ENCODE measurements around the gene PER1. TPM values are rescaled to one million over a fixed set of nuclear protein-coding genes. Genes with fewer than 3 reads are reported as not detected.

The PER1 gene
- total and polyA plus RNA-seq, 2 of the 8 experiments (the other 6 are each of a cell fraction or from before 2014, with no cell fraction given) = 9.6 to 38.0 TPM

GRCh38 chr17:8164815-8165131 lies 12.6 kb upstream of the PER1 start:
- Histone ChIP-seq H3K79me1 (ENCODE audit: low read depth, low read length) (peaks cover 8% of the 10 kb centered on the region), H3K9me3 (ENCODE audit: insufficient read depth in 2 of 2, low read depth in 1 of 2, low read length in 1 of 2) (no peaks in the 10 kb centered on the region), H3K4ac (replicated peaks; ENCODE audit: insufficient read length, low read depth, low read length) (peak overlapping the region; percentile 47), H2AK5ac (ENCODE audit: low read depth, low read length) (no peak overlapping the region), H3K4me3 (ENCODE audit: extremely low read depth in 1 of 4, insufficient read depth in 2 of 4, low read depth in 3 of 4, low read length in 4 of 4) (peak overlapping the region in 1 of 4 experiments; percentile 97; a peak in 1 of 8 replicates), H2BK12ac (ENCODE audit: low read depth, low read length) (0 out of 2 replicates have a peak overlapping the region, but pooled peaks have one; percentile 6), H3K9ac (replicated peaks in 1 of 4; ENCODE audit: extremely low read depth in 1 of 4, low read depth in 3 of 4, low read length in 3 of 4) (no peak overlapping the region), H3K36me3 (ENCODE audit: control insufficient read depth in 2 of 4, insufficient read depth in 4 of 4, low read length in 3 of 4) (peaks cover 0 to 9% (median 4%) of the 10 kb centered on the region in 4 experiments; a peak in 6 of 8 replicates), H3K23me2 (ENCODE audit: low read depth, low read length) (peaks cover 16% of the 10 kb centered on the region), H4K91ac (replicated peaks; ENCODE audit: insufficient read length, low read length) (peak overlapping the region; percentile 5), H4K8ac (ENCODE audit: extremely low read depth, insufficient read depth, low read length) (no peak overlapping the region), H2BK20ac (ENCODE audit: low read length) (no peak overlapping the region), H4K5ac (ENCODE audit: insufficient read length, low read depth, low read length) (peak overlapping the region; percentile 6), H3K27ac (ENCODE audit: low read depth, low read length) (no peak overlapping the region), H2BK5ac (ENCODE audit: low read depth, low read length) (peak overlapping the region; percentile 100; the same call in 1 of the 2 replicates), H2AFZ (ENCODE audit: low read length) (no peak overlapping the region), H4K20me1 (replicated peaks in 1 of 2; ENCODE audit: control insufficient read depth in 1 of 2, insufficient read depth in 2 of 2, low read length in 2 of 2) (peaks cover 8 to 9% of the 10 kb centered on the region in 2 experiments), H3K14ac (ENCODE audit: insufficient read length) (no peak overlapping the region), H3K23ac (ENCODE audit: insufficient read length) (no peak overlapping the region), H3K4me1 (replicated peaks in 1 of 4; ENCODE audit: control insufficient read depth in 3 of 4, insufficient read depth in 4 of 4, low read length in 3 of 4) (peaks cover 4 to 25% (median 21%) of the 10 kb centered on the region in 4 experiments), H3K4me2 (ENCODE audit: insufficient read depth in 1 of 2, low read depth in 2 of 2, low read length in 2 of 2) (peak overlapping the region; percentile 85 to 95; a peak in 2 of 4 replicates), H3K56ac (replicated peaks; ENCODE audit: insufficient read length, low read depth, low read length) (no peak overlapping the region), H3K79me2 (ENCODE audit: control insufficient read depth in 1 of 2, insufficient read depth in 2 of 2, low read length in 2 of 2) (peaks cover 0 to 15% of the 10 kb centered on the region in 2 experiments; a peak in 2 of 4 replicates), H2BK15ac (ENCODE audit: low read length) (no peak overlapping the region), H2BK120ac (replicated peaks; ENCODE audit: low read depth, low read length) (no peak overlapping the region), H3K27me3 (replicated peaks in 1 of 4; ENCODE audit: control insufficient read depth in 3 of 4, extremely low read depth in 1 of 4, insufficient read depth in 3 of 4, low read length in 3 of 4) (no peaks in the 10 kb centered on the region), H3K18ac (ENCODE audit: extremely low read depth, low read length) (peak overlapping the region; percentile 10)
- FAIRE-seq (no peak), DNase-seq (ENCODE audit: low read depth in 1 of 2, low spot score in 2 of 2) (no peak)
- CTCF ChIA-PET (ENCODE audit: partially characterized antibody) = interaction anchor here (1.2 to 1.4 kb wide), 2 partner anchors 27 to 82 kb away, joined by 3 to 4 read pairs; no protein-coding TSS in a partner anchor
- POLR2A ChIA-PET (ENCODE audit: partially characterized antibody) = interaction anchor here (0.8 to 15.7 kb wide), 10 partner anchors 9 to 105 kb away, joined by 3 to 289 read pairs (median 6); partner anchors contain the start of genes AURKB, PER1 and TMEM107
- 90% methylated on average over 6 of the region's 6 CpGs; no CpG with 5 or more reads in 1 of the 2 experiments for WGBS, 2 experiments (ENCODE audit: extremely low coverage in 1 of 2, insufficient coverage in 1 of 2, insufficient read length in 1 of 2, insufficient replicate concordance in 2 of 2, low coverage in 1 of 2, low lambda C conversion rate in 2 of 2, missing lambda C conversion rate in 1 of 2)
- TF ChIP-seq SRF (IDR thresholded peaks at IDR 0.05; ENCODE audit: low read depth, low read length) = no peak
- no peak for TF ChIP-seq EP300 (IDR thresholded peaks at IDR 0.05; ENCODE audit: borderline replicate concordance in 1 of 2, low read depth in 2 of 2, low read length in 2 of 2)
- no peak for TF ChIP-seq RBBP5 (IDR thresholded peaks at IDR 0.05; ENCODE audit: borderline replicate concordance, low read depth, low read length)
- no peak for TF ChIP-seq GTF2F1 (IDR thresholded peaks at IDR 0.05; ENCODE audit: borderline replicate concordance, low read depth, low read length)
- no peak for TF ChIP-seq POU5F1 (IDR thresholded peaks at IDR 0.05; ENCODE audit: low read depth, low read length)
- no peak for TF ChIP-seq POLR2AphosphoS5 (IDR thresholded peaks at IDR 0.05; ENCODE audit: low read depth, low read length)
- TF ChIP-seq SAP30 (IDR thresholded peaks at IDR 0.05; ENCODE audit: insufficient read depth, insufficient replicate concordance, low read length) = no peak
- TF ChIP-seq SP2 (IDR thresholded peaks at IDR 0.05; ENCODE audit: low read length) = no peak
- no peak for TF ChIP-seq CHD2 (IDR thresholded peaks at IDR 0.05; ENCODE audit: low read length)
- TF ChIP-seq USF2 (IDR thresholded peaks at IDR 0.05; ENCODE audit: low read length) = no peak
- no peak for TF ChIP-seq HDAC2 (IDR thresholded peaks at IDR 0.05; ENCODE audit: borderline replicate concordance in 1 of 2, low read depth in 2 of 2, low read length in 2 of 2)
- no peak for TF ChIP-seq BACH1 (IDR thresholded peaks at IDR 0.05; ENCODE audit: low read length)

All from H1 (cell line).